SK-N-SH (cell line): ENCODE data around the gene LRP1. TPM values are rescaled to one million over a fixed set of nuclear protein-coding genes. Genes with fewer than 3 reads are reported as not detected.
A peak's percentile ranks its signal among the peaks of the same experiment; 100 is the strongest.

ENCODE experiments used
- CTCF ChIA-PET: fragments of 300-600, 350-600 bp; formaldehyde crosslinking; extraction: SDS; loops from one replicate; lab custom pipeline; 2021; lab: Yijun Ruan, JAX
- POLR2A ChIA-PET: fragments of 350-600 bp; sonication (Branson Sonifier 250); formaldehyde crosslinking; extraction: SDS; loops from one replicate; lab custom pipeline; 2020; ENCODE audit warnings: antibody characterized with exemption, inconsistent platforms; lab: Yijun Ruan, JAX
- DNase-seq: peaks from one replicate; pipeline ENCODE4 v3.0.0; 2012
- H2AFZ ChIP-seq: fragments of 200-600 bp; sonication (generic); 2 replicates; pipeline ENCODE4 v1.8.1; 2016; ENCODE audit warnings: antibody characterized with exemption, mild to moderate bottlenecking, low read depth
- H3F3A ChIP-seq: fragments of 200-600 bp; sonication (generic); replicated peaks from 2 replicates; pipeline ENCODE3; 2016; ENCODE audit warnings: antibody characterized with exemption, mild to moderate bottlenecking; ENCODE audit not compliant: insufficient read depth
- H3K27ac ChIP-seq, 2 experiments: fragments of 200-500 bp in 1 of 2; fragments of 200-600 bp in 1 of 2; sonication (Bioruptor generic) in 1 of 2; sonication (generic), shearing (Covaris generic) in 1 of 2; 2 replicates each; pipeline versions ENCODE4 v1.5.1 to v1.6.1; 2014 to 2016; ENCODE audit warnings: low read depth in 2 of 2, inconsistent platforms in 1 of 2, low read length in 1 of 2, mild to moderate bottlenecking in 1 of 2, mixed read lengths in 1 of 2
- H3K27me3 ChIP-seq: fragments of 200-600 bp; sonication (generic), shearing (Covaris generic); 2 replicates; pipeline ENCODE4 v1.6.1; 2016; ENCODE audit warnings: mixed run types; ENCODE audit not compliant: insufficient read depth
- H3K36me3 ChIP-seq, 2 experiments: fragments of 200-500 bp in 1 of 2; fragments of 200-600 bp in 1 of 2; sonication (Bioruptor generic) in 1 of 2; sonication (generic) in 1 of 2; replicated peaks in 1 of 2; 2 replicates each; pipeline versions ENCODE3 to v1.5.1; 2014 to 2016; ENCODE audit warnings: low read length in 1 of 2, mild to moderate bottlenecking in 1 of 2; ENCODE audit not compliant: insufficient read depth in 2 of 2, control insufficient read depth in 1 of 2
- H3K4me1 ChIP-seq, 2 experiments: fragments of 200-500 bp in 1 of 2; fragments of 200-600 bp in 1 of 2; sonication (Bioruptor generic) in 1 of 2; sonication (generic), shearing (Covaris generic) in 1 of 2; 2 replicates each; pipeline versions ENCODE4 v1.5.1 to v1.6.1; 2014 to 2016; ENCODE audit warnings: low read depth in 1 of 2, low read length in 1 of 2, mixed run types in 1 of 2; ENCODE audit not compliant: insufficient read depth in 2 of 2, control insufficient read depth in 1 of 2
- H3K4me2 ChIP-seq: fragments of 200-600 bp; sonication (generic), shearing (Covaris generic); 2 replicates; pipeline ENCODE4 v1.6.1; 2017; ENCODE audit warnings: mixed run types
- H3K4me3 ChIP-seq, 2 experiments: fragments of 200-500 bp in 1 of 2; fragments of 200-600 bp in 1 of 2; sonication (Bioruptor generic) in 1 of 2; sonication (generic), shearing (Covaris generic) in 1 of 2; 2 replicates each; pipeline versions ENCODE4 v1.5.1 to v1.8.1; 2014 to 2016; ENCODE audit warnings: low read depth in 2 of 2, inconsistent platforms in 1 of 2, low read length in 1 of 2, mild to moderate bottlenecking in 1 of 2, mixed read lengths in 1 of 2, moderate library complexity in 1 of 2
- H3K79me2 ChIP-seq: fragments of 200-600 bp; sonication (generic); 2 replicates; pipeline ENCODE4 v1.8.1; 2017; ENCODE audit warnings: mild to moderate bottlenecking; ENCODE audit not compliant: insufficient read depth
- H3K9ac ChIP-seq: fragments of 200-600 bp; sonication (generic); 2 replicates; pipeline ENCODE4 v1.6.1; 2017; ENCODE audit warnings: mixed run types
- H3K9me2 ChIP-seq: fragments of 200-600 bp; sonication (generic); 2 replicates; pipeline ENCODE4 v1.6.1; 2017; ENCODE audit warnings: mixed run types
- H3K9me3 ChIP-seq: fragments of 200-600 bp; sonication (generic); 2 replicates; pipeline ENCODE4 v1.6.1; 2017; ENCODE audit warnings: mixed run types, mild to moderate bottlenecking, moderate library complexity
- H4K20me1 ChIP-seq: fragments of 200-600 bp; sonication (generic); 2 replicates; pipeline ENCODE4 v1.6.1; 2017; ENCODE audit warnings: mild to moderate bottlenecking, mixed run types; ENCODE audit not compliant: insufficient read depth
- CHD2 ChIP-seq: fragments of 150-350 bp; IDR thresholded peaks from 2 replicates; pipeline ENCODE4 v1.6.1; 2018; ENCODE audit warnings: low read length; ENCODE audit not compliant: partially characterized antibody
- EP300 ChIP-seq, 2 experiments: IDR thresholded peaks; 2 replicates each; pipeline versions ENCODE4 v1.4.0 to v1.6.1; 2012; ENCODE audit warnings: borderline replicate concordance in 1 of 2, low read depth in 1 of 2, low read length in 1 of 2
- FOSL2 ChIP-seq: IDR thresholded peaks from 2 replicates; pipeline ENCODE4 v1.4.0; 2012; ENCODE audit warnings: low read depth, mild to moderate bottlenecking, moderate library complexity, borderline replicate concordance
- FOXM1 ChIP-seq: IDR thresholded peaks from 2 replicates; pipeline ENCODE4 v1.4.0; 2012; ENCODE audit warnings: low read depth, mild to moderate bottlenecking
- IRF3 ChIP-seq: fragments of 150-350 bp; IDR thresholded peaks from 2 replicates; pipeline ENCODE4 v1.6.1; 2016; ENCODE audit warnings: mild to moderate bottlenecking, low read depth, low read length
- MXI1 ChIP-seq: IDR thresholded peaks from 2 replicates; pipeline ENCODE4 v1.6.1; 2012; ENCODE audit warnings: mild to moderate bottlenecking, low read depth, low read length, improper control_type of control experiment
- NRF1 ChIP-seq: IDR thresholded peaks from 2 replicates; pipeline ENCODE4 v1.6.1; 2012; ENCODE audit warnings: low read depth, mild to moderate bottlenecking, low read length
- PBX3 ChIP-seq: IDR thresholded peaks from 2 replicates; pipeline ENCODE4; 2012
- POLR2AphosphoS5 ChIP-seq: IDR thresholded peaks from 2 replicates; pipeline ENCODE4 v1.6.1; 2012; ENCODE audit warnings: low read depth, low read length
- RCOR1 ChIP-seq: fragments of 150-350 bp; IDR thresholded peaks from 2 replicates; pipeline ENCODE4 v1.6.1; 2017; ENCODE audit warnings: antibody characterized with exemption, low read length
- REST ChIP-seq: IDR thresholded peaks from 2 replicates; pipeline ENCODE4 v1.6.1; 2012; ENCODE audit warnings: mild to moderate bottlenecking, low read depth, low read length, moderate library complexity
- RFX5 ChIP-seq: IDR thresholded peaks from 2 replicates; pipeline ENCODE4 v1.6.1; 2012; ENCODE audit warnings: mild to moderate bottlenecking, improper control_type of control experiment, low read length
- RXRA ChIP-seq: IDR thresholded peaks from 2 replicates; pipeline ENCODE4 v1.4.0; 2012; ENCODE audit warnings: low read depth, mild to moderate bottlenecking, borderline replicate concordance
- SIN3A ChIP-seq: IDR thresholded peaks from 2 replicates; pipeline ENCODE4 v1.6.1; 2012; ENCODE audit warnings: low read depth, mild to moderate bottlenecking, low read length, moderate library complexity, borderline replicate concordance
- TCF12 ChIP-seq: IDR thresholded peaks from 2 replicates; pipeline ENCODE4 v1.4.0; 2012
- USF2 ChIP-seq: fragments of 150-350 bp; IDR thresholded peaks from 2 replicates; pipeline ENCODE4 v1.6.1; 2017; ENCODE audit warnings: antibody characterized with exemption, low read length, low read depth, borderline replicate concordance
- WGBS: methylation state at CpG from one replicate; pipeline ENCODE4 v1.1.6; 2017; ENCODE audit warnings: low lambda C conversion rate; 5-methylcytosine and 5-hydroxymethylcytosine counted together
- polyA plus RNA-seq, 3 experiments: library from polyadenylated mRNA; depleted of rRNA; stranded (reverse); fragments of >200 nt; gene quantifications; 2 replicates each; pipeline ENCODE4 v1.2.3, GENCODE V29; 2012

Gene LRP1
- polyA plus RNA-seq, 1 of the 3 experiments (the other 2 are of a cell fraction) = 55.0 TPM

- TF ChIP-seq RFX5 (no peak), FOXM1 (no peak)
- TF ChIP-seq, all 33 proteins: peak for 0
These were observed 122.7 kb downstream of the LRP1 start, which contains the start of gene STAC3 (continued) for GRCh38 chr12:57250956-57251355.

- Histone ChIP-seq H3K79me2 (no peaks in the 10 kb centered on the region), H2AFZ (no peak overlapping the region), H3K36me3 (peaks cover 31 to 35% of the 10 kb centered on the region in 2 experiments), H3K9me2 (no peaks in the 10 kb centered on the region), H3K4me2 (no peak overlapping the region), H3K27me3 (no peaks in the 10 kb centered on the region), H3F3A (no peaks in the 10 kb centered on the region), H3K4me3 (no peak overlapping the region), H4K20me1 (no peaks in the 10 kb centered on the region), H3K9me3 (no peaks in the 10 kb centered on the region), H3K9ac (no peak overlapping the region), H3K4me1 (peaks cover 0 to 6% of the 10 kb centered on the region in 2 experiments; a peak in 1 of 4 replicates), H3K27ac (no peak overlapping the region)
- TF ChIP-seq TCF12 (no peak), REST (peak; percentile 69), NRF1 (no peak)
- POLR2A ChIA-PET = interaction anchor here (0.9 kb wide), 1 partner anchor 16 kb away, joined by 3 read pairs; no protein-coding TSS in a partner anchor
- no peak for DNase-seq
- CTCF ChIA-PET = interaction anchor here (0.7 to 10.7 kb wide), 9 partner anchors 8 to 198 kb away, joined by 3 to 103 read pairs (median 3); no protein-coding TSS in a partner anchor
- WGBS = 98% methylated on average over 12 of the region's 14 CpGs
These were observed 126.4 kb downstream of the LRP1 start for GRCh38 chr12:57254506-57255280.

GRCh38 chr12:57255916-57256315, 127.6 kb downstream of the LRP1 start:
- CTCF ChIA-PET = interaction anchor here (1.7 to 10.7 kb wide), 2 partner anchors 15 to 197 kb away, joined by 6 to 103 read pairs; no protein-coding TSS in a partner anchor
- TF ChIP-seq SIN3A (no peak), CHD2 (no peak), USF2 (no peak), RCOR1 (no peak), TCF12 (no peak), MXI1 (no peak), POLR2AphosphoS5 (no peak), EP300 (IDR thresholded peaks at IDR 0.05; ENCODE audit: borderline replicate concordance in 1 of 2, low read depth in 1 of 2, low read length in 1 of 2) (no peak), FOXM1 (no peak), FOSL2 (no peak), PBX3 (no peak), IRF3 (no peak), RXRA (no peak)
- 92% methylated on average over 6 of the region's 6 CpGs for WGBS

More at GRCh38 chr12:57255916-57256315, 127.6 kb downstream of the LRP1 start:
- Histone ChIP-seq H3K9me3 (no peaks in the 10 kb centered on the region), H3K9ac (no peak overlapping the region), H3K36me3 (peaks cover 31 to 38% of the 10 kb centered on the region in 2 experiments), H4K20me1 (no peaks in the 10 kb centered on the region), H2AFZ (no peak overlapping the region), H3F3A (no peaks in the 10 kb centered on the region), H3K4me1 (peaks cover 0 to 6% of the 10 kb centered on the region in 2 experiments; a peak in 1 of 4 replicates), H3K4me2 (no peak overlapping the region), H3K9me2 (no peaks in the 10 kb centered on the region), H3K79me2 (no peaks in the 10 kb centered on the region), H3K27ac (no peak overlapping the region), H3K27me3 (no peaks in the 10 kb centered on the region), H3K4me3 (no peak overlapping the region)
- no peak for DNase-seq
- POLR2A ChIA-PET = no interaction called here
